HuH-7 (cell line): Measurements from ENCODE around the gene P2RX5.
"Not testable (repeated sequence)": the region's sequence is repeated elsewhere in the genome, so short reads cannot be mapped to it uniquely, and the experiment has no call there.

Experiments used
- DNase-seq: peaks from one replicate; pipeline ENCODE4 v3.0.0; 2011; ENCODE audit warnings: low spot score

The P2RX5 gene, protein sequence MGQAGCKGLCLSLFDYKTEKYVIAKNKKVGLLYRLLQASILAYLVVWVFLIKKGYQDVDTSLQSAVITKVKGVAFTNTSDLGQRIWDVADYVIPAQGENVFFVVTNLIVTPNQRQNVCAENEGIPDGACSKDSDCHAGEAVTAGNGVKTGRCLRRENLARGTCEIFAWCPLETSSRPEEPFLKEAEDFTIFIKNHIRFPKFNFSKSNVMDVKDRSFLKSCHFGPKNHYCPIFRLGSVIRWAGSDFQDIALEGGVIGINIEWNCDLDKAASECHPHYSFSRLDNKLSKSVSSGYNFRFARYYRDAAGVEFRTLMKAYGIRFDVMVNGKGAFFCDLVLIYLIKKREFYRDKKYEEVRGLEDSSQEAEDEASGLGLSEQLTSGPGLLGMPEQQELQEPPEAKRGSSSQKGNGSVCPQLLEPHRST

GRCh38 chr17:3695723-3696411, at the start of gene P2RX5:
TSS of gene P2RX5 (minus strand) at chr17:3696155. CDS start at chr17:3696005, 150 bp downstream.
- no peak for DNase-seq

DNA sequence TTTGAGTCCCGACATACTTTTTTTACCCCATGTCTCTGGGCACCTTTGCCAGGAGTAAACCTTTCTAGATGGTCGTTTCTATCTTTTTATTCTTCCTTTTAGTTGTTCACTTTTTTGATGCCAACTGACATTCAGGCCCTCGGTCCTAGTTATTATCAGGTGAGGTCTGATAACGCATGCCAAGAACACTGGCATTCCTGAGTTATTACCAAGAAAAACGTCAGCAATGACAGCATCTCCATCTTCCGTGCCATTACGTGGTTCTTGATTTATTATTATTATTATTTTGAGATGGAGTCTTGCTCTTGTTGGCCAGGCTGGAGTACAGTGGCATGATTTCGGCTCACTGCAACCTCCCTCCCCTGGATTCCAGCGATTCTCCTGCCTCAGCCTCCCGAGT, 49.1 kb upstream of the P2RX5 start:
- DNase-seq = no peak

DNA sequence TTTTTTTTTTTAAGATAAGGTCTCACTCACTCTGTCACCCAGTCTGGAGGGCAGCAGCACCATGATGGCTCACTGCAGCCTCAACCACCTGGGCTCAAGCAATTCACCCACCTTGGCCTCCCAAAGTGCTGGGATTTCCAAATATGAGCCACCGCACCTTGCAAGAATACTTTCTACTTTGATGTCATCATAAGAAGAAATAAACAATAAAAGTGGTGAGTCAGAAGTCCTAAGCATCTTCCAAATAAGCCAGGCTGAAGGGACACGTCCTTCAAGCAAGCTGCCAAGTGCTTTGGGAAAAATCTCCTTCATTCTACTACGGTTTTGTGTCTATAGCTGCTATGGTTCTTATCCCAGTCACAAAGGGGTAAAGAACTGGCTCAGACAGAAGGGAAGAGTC, 48.1 kb upstream of the P2RX5 start:
- no peak for DNase-seq

- DNase-seq = no peak
Measured at GRCh38 chr17:3740611-3741073, 44.7 kb upstream of the P2RX5 start.

DNA sequence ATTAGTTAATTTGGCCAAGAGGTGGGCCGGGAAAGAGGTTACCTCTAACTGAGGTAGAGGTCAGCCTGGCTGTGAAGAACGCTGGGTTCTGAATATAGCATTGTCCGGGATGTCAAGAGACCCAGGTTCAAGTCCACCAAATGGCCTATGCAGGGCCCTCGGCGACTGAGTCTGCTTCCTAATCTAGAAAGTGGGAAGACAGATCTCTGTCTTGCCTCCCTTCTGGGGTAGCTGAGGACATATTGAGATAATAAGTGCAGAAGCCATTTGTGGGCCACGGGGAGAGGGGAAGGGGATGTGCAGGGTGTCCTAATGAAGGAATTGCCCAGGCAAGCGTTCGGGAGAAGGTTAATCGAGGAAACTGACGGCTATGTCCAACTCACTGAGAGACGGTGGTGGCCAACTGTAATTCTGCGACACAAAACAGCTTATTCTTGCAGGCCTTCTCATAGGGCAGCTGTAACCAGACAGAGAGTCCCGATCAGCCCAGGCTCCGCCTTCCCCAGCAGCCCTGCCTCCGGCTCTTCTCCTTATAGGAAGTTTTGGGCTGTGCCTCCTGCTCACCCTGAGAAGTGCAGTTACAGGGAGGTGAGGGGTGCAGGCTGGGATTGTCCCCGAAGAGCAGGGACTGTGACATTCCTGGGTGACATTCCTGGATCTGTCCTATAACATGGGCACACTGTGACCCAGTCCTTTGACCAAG, 43.6 kb upstream of the P2RX5 start:
- no peak for DNase-seq

- DNase-seq = no peak
Measured at GRCh38 chr17:3738562-3739295, 42.8 kb upstream of the P2RX5 start.

DNA sequence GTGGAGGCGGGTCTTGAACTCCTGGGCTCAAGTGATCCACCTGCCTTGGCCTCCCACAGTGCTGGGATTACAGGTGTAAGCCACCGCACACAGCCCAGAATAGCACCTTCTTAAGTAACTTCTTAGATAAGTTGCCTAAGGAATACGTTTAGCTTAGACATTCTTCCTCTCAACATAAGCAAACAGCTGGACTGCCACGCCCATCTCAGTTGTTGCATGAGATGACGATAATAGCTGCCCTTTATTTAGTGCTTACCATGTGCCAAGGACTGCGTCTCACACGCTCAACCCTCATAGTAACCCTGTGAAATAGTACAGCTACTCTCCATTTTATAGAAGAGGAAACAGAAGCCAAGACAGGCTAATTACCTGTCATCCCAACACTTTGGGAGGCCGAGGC, 39.6 kb upstream of the P2RX5 start:
- no peak for DNase-seq

GRCh38 chr17:3734911-3735276, 38.9 kb upstream of the P2RX5 start:
- not testable (repeated sequence) for DNase-seq

- DNase-seq = no peak
Measured at GRCh38 chr17:3732210-3732621, 36.3 kb upstream of the P2RX5 start.

GRCh38 chr17:3730881-3731429, 35.0 kb upstream of the P2RX5 start:
- DNase-seq = no peak

GRCh38 chr17:3729881-3730280, 33.9 kb upstream of the P2RX5 start:
- DNase-seq = no peak

DNA sequence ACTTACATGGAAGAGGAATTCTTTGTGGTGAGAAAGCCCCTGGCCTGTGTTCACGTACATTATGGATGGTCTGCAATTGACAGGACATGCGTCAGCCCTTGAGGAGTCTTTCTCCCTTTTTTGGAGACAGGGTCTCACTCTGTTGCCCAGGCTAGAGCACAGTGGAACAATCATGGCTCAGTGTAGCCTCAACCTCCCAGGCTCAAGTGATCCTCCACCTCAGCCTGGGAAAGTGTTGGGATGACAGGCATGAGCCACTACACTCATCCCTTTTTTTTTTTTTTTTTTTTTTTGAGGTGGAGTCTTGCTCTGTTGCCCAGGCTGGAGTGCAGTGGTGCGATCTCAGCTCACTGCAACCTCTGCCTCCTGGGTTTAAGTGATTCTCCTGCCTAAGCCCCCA, 32.1 kb upstream of the P2RX5 start:
- not testable (repeated sequence) for DNase-seq

- DNase-seq = no peak
Measured at GRCh38 chr17:3727041-3727440, 31.1 kb upstream of the P2RX5 start.

DNA sequence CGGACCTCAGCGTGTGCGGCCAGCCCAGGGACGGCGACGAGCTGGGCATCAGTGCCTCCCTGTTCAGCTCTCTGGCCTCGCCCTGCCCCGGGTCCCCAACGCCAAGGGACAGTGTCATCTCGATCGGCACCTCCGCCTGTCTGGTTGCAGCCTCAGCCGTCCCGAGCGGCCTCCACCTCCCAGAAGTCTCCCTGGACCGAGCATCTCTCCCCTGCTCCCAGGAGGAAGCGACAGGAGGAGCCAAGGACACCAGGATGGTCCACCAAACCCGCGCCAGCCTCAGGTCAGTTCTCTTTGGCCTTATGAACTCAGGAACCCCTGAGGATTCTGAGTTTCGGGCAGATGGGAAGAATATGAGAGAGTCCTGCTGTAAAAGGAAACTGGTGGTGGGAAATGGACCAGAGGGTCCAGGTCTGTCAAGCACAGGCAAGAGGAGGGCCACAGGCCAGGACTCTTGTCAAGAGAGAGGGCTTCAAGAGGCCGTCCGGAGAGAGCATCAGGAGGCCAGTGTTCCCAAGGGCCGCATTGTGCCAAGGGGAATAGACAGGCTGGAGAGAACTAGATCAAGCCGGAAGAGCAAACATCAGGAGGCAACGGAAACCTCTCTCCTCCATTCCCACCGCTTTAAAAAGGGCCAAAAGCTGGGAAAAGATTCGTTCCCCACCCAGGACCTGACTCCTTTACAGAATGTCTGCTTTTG, 28.6 kb upstream of the P2RX5 start:
- no peak for DNase-seq

DNA sequence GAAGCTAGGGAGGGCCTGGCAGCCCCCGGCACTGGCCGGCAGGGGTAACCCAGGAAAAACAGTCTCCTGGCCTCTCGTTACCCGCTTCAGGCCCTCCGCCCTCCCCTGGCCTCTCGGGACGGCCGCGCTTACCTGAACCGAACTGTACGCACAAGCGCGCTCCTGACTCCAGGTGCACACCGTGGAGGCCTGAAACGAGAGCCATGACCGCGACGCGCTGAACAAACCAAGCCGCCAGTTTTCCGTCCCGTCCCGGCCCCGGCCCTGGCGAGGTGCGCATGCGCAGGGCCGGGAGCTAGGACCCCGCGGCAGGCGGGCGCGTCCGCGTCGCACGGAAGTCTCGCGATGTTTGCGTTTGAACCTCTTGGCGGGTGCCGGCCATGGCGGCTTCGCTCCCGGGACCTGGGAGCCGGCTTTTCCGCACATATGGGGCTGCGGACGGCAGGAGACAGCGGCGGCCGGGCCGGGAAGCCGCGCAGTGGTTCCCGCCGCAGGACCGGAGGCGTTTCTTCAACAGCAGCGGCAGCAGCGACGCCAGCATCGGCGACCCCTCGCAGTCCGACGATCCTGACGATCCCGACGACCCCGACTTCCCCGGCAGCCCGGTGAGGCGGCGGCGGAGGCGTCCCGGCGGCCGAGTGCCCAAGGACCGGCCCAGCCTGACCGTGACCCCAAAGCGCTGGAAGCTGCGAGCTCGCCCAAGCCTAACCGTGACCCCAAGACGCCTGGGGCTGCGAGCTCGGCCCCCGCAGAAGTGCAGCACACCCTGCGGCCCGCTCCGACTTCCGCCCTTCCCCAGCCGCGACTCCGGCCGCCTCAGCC, 27.8 kb upstream of the P2RX5 start, which contains the start of gene HASPIN:
TSS of gene HASPIN (plus strand) at position 348 of the 822 bp plus-strand sequence. CDS start at position 381, 33 bp downstream.
- DNase-seq = peak; percentile 92

DNA sequence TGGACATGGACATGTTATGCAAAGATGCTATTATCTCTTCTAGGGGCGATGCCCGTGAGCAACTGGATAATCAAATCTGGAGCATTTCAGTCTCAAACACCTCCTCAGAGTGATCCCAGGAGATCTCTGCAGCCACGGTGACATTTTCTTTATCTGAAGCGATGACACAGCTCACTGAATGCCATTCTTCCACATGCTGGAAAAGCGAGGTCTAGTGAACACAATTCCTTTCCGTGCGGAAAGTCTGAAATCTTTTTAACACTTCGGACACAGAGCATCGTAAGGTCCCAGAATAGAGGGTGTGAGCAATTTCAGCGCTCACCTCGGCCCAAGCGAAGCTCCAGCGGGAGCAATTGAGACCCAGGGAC, 27.2 kb upstream of the P2RX5 start:
- no peak for DNase-seq

DNA sequence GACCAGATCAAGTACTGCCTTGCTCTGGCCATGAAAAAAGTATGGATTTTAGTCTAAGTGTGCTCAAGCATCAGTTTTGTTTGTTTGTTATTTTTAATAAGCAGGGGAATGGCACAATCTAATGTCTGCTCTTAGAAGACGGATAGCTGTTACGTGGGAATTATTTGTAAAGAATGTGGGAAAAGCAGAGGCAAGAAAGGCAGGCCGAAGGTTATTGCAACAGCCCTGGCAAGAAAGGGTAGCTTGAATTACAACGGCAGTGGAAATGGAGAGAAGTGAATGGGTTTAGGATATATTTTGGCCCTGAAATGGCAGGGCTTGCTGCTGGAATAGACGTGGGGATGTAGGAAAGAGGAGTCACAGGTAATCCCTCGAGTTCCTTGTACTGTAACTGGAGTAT, 26.8 kb upstream of the P2RX5 start:
- DNase-seq = no peak

DNA sequence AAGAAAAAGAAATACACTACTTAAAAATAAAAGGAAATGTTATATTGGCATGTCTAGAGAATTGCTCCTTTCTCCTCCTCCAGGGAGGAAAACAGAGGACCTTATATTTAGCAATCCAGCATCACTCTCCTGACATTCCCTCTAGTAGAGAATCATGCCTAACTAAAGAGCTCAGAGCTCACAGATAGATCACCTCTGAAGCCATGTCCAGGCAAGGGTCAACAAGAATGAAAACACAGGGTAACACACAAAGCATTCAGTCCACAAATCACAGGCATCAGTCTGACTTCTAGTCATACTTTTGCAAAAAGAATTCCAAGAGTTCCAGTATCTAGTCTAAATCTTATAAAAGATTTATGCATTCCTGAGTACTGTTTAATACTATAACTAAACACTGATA, 23.3 kb upstream of the P2RX5 start:
- DNase-seq = no peak

DNA sequence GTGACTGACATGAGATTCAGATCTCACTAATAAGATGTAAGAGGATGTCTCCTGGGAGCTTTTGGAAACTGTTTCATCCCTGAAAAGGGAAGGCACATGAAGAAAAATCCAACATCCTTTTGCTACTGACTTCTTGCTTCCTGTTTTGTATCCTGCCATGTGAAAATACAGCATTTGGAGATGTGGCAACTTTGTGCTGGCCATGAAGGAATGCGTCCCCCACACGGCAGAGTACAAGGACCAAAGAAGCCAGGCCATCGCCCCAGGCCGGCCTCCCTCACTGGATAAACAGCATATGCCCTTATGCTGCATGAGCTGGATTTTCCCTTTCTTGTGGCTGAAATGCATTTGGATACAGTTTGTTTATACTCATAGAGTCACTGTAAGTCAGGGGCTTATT, 22.2 kb upstream of the P2RX5 start:
- no peak for DNase-seq

DNA sequence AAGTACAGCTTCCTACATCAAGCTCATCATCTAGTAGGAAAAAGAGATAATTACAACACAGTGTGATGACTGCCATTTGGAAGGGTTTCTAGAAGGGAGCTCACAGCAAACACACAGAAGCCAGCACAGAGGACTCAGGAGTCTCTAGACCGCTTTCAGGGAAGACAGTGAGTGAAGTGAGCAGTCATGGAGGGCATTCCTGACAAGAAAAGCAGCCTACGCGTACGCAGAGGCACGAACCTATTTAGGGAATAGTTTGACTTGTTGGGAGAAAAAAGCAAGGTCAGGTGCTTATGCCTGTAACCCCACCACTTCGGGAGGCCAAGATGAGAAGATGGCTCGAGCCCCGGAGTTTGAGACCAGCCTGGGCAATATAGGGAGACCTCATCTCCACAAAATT, 19.3 kb upstream of the P2RX5 start:
- DNase-seq = no peak
